Measurements from ENCODE around the gene C18orf63. TPM values are rescaled to one million over a fixed set of nuclear protein-coding genes. Genes with fewer than 3 reads are reported as not detected.
"Not testable (repeated sequence)": the region's sequence is repeated elsewhere in the genome, so short reads cannot be mapped to it uniquely, and the experiment has no call there.

C18orf63 gene
- total RNA-seq, 1 donor from 2014 or later, result not detected

GRCh38 chr18:74326231-74326630 lies 10.6 kb downstream of the C18orf63 start:
- H3K4me3 Mint-ChIP-seq (ENCODE audit: unreplicated experiment), result no peak overlapping the region
- H3K9me3 Mint-ChIP-seq (ENCODE audit: unreplicated experiment), result no peaks in the 10 kb centered on the region
- TF ChIP-seq CTCF (IDR thresholded peaks at IDR 0.05; ENCODE audit: partially characterized antibody, unreplicated experiment), result no peak
- H3K36me3 Mint-ChIP-seq (ENCODE audit: unreplicated experiment), result no peaks in the 10 kb centered on the region
- no peaks in the 10 kb centered on the region for H3K4me1 Mint-ChIP-seq (ENCODE audit: low read depth, unreplicated experiment)
- H3K27me3 Mint-ChIP-seq (ENCODE audit: unreplicated experiment), result peaks cover under 1% of the 10 kb centered on the region
- no peak for DNase-seq
- H3K27ac Mint-ChIP-seq (ENCODE audit: unreplicated experiment), result no peak overlapping the region

GRCh38 chr18:74326791-74327190 lies 11.2 kb downstream of the C18orf63 start:
- H3K9me3 Mint-ChIP-seq (ENCODE audit: unreplicated experiment), result not testable (repeated sequence)

GRCh38 chr18:74328206-74328605 lies 12.6 kb downstream of the C18orf63 start:
- Mint-ChIP-seq H3K4me1 (ENCODE audit: low read depth, unreplicated experiment) (peaks cover under 1% of the 10 kb centered on the region), H3K27ac (ENCODE audit: unreplicated experiment) (no peak overlapping the region), H3K9me3 (ENCODE audit: unreplicated experiment) (no peaks in the 10 kb centered on the region), H3K36me3 (ENCODE audit: unreplicated experiment) (no peaks in the 10 kb centered on the region), H3K27me3 (ENCODE audit: unreplicated experiment) (no peaks in the 10 kb centered on the region), H3K4me3 (ENCODE audit: unreplicated experiment) (no peak overlapping the region)
- no peak for TF ChIP-seq CTCF (IDR thresholded peaks at IDR 0.05; ENCODE audit: partially characterized antibody, unreplicated experiment)
- no peak for DNase-seq

More at GRCh38 chr18:74326791-74327190, 11.2 kb downstream of the C18orf63 start:
- not testable (repeated sequence) for H3K4me1 Mint-ChIP-seq (ENCODE audit: low read depth, unreplicated experiment); H3K27ac Mint-ChIP-seq (ENCODE audit: unreplicated experiment); H3K4me3 Mint-ChIP-seq (ENCODE audit: unreplicated experiment); H3K36me3 Mint-ChIP-seq (ENCODE audit: unreplicated experiment); H3K27me3 Mint-ChIP-seq (ENCODE audit: unreplicated experiment); DNase-seq

- Mint-ChIP-seq H3K4me3 (ENCODE audit: unreplicated experiment) (no peak overlapping the region), H3K27me3 (ENCODE audit: unreplicated experiment) (no peaks in the 10 kb centered on the region), H3K36me3 (ENCODE audit: unreplicated experiment) (no peaks in the 10 kb centered on the region), H3K4me1 (ENCODE audit: low read depth, unreplicated experiment) (peaks cover 2% of the 10 kb centered on the region), H3K27ac (ENCODE audit: unreplicated experiment) (no peak overlapping the region), H3K9me3 (ENCODE audit: unreplicated experiment) (no peaks in the 10 kb centered on the region)
- DNase-seq, result no peak
- TF ChIP-seq CTCF (IDR thresholded peaks at IDR 0.05; ENCODE audit: partially characterized antibody, unreplicated experiment), result no peak
Observed at GRCh38 chr18:74329688-74330205, 14.1 kb downstream of the C18orf63 start.

- no peak for DNase-seq
- Mint-ChIP-seq H3K4me1 (ENCODE audit: low read depth, unreplicated experiment) (peaks cover 2% of the 10 kb centered on the region), H3K9me3 (ENCODE audit: unreplicated experiment) (no peaks in the 10 kb centered on the region), H3K36me3 (ENCODE audit: unreplicated experiment) (no peaks in the 10 kb centered on the region), H3K27ac (ENCODE audit: unreplicated experiment) (no peak overlapping the region), H3K27me3 (ENCODE audit: unreplicated experiment) (no peaks in the 10 kb centered on the region), H3K4me3 (ENCODE audit: unreplicated experiment) (no peak overlapping the region)
- no peak for TF ChIP-seq CTCF (IDR thresholded peaks at IDR 0.05; ENCODE audit: partially characterized antibody, unreplicated experiment)
Observed at GRCh38 chr18:74331404-74331803, 15.8 kb downstream of the C18orf63 start.

Data from glutamatergic neuron (in vitro differentiated cells).